Measurements from ENCODE around the gene PPP1R3C.

DNA sequence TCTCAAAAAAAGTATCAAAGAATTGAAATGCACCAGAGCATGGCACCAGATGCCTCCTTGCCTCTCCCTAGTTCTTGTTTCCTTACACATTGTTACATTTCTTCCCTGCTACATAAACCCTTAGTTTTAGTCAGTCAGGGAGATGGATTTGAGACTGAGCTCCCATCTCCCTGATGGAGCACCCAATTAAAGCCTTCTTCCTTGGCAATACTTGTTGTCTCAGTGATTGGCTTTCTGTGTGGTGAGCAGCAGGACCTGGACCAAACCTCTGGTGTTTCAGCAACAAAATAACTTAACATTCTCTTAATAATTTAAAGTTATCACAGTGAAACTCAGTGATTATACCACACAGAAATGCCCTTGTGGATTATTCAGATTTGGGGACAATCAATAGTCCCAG, 26.9 kb downstream of the PPP1R3C start:
- TF ChIP-seq, protein P1, sequence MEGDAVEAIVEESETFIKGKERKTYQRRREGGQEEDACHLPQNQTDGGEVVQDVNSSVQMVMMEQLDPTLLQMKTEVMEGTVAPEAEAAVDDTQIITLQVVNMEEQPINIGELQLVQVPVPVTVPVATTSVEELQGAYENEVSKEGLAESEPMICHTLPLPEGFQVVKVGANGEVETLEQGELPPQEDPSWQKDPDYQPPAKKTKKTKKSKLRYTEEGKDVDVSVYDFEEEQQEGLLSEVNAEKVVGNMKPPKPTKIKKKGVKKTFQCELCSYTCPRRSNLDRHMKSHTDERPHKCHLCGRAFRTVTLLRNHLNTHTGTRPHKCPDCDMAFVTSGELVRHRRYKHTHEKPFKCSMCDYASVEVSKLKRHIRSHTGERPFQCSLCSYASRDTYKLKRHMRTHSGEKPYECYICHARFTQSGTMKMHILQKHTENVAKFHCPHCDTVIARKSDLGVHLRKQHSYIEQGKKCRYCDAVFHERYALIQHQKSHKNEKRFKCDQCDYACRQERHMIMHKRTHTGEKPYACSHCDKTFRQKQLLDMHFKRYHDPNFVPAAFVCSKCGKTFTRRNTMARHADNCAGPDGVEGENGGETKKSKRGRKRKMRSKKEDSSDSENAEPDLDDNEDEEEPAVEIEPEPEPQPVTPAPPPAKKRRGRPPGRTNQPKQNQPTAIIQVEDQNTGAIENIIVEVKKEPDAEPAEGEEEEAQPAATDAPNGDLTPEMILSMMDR (IDR thresholded peaks at IDR 0.05) = no peak
- no peak for TF ChIP-seq POLR2A (IDR thresholded peaks at IDR 0.05)
- TF ChIP-seq EP300 (IDR thresholded peaks at IDR 0.05) = no peak

Measured in tibial nerve (tissue), 4 donors.